ENCODE results near the gene TWIST2.

Gene TWIST2

GRCh38 chr2:238835726-238836301 lies 12.1 kb upstream of the TWIST2 start:
- H3K4me3 ChIP-seq (ENCODE audit: low read depth, low read length) = no peak overlapping the region

GRCh38 chr2:238838786-238839327 lies 9.0 kb upstream of the TWIST2 start:
- H3K4me3 ChIP-seq (ENCODE audit: low read depth, low read length) = no peak overlapping the region

- H3K4me3 ChIP-seq (ENCODE audit: low read depth, low read length) = no peak overlapping the region
These were observed 8.5 kb upstream of the TWIST2 start for GRCh38 chr2:238839428-238839827.

- H3K4me3 ChIP-seq (ENCODE audit: low read depth, low read length) = no peak overlapping the region
These were observed 6.2 kb upstream of the TWIST2 start for GRCh38 chr2:238841542-238842164.

- H3K4me3 ChIP-seq (ENCODE audit: low read depth, low read length) = no peak overlapping the region
These were observed 4.4 kb upstream of the TWIST2 start for GRCh38 chr2:238843476-238843875.

GRCh38 chr2:238845583-238846377 lies 2.1 kb upstream of the TWIST2 start:
- no peak overlapping the region for H3K4me3 ChIP-seq (ENCODE audit: low read depth, low read length)

GRCh38 chr2:238846378-238846627 lies 1.6 kb upstream of the TWIST2 start:
- H3K4me3 ChIP-seq (ENCODE audit: low read depth, low read length) = no peak overlapping the region

GRCh38 chr2:238846628-238847418 lies 1.1 kb upstream of the TWIST2 start:
- peak overlapping the region; percentile 17 for H3K4me3 ChIP-seq (ENCODE audit: low read depth, low read length)

- peak overlapping the region; percentile 17 for H3K4me3 ChIP-seq (ENCODE audit: low read depth, low read length)
These were observed 475 bp upstream of the TWIST2 start for GRCh38 chr2:238847419-238847801.

- H3K4me3 ChIP-seq (ENCODE audit: low read depth, low read length) = peak overlapping the region; percentile 47
These were observed 748 bp downstream of the TWIST2 start for GRCh38 chr2:238848691-238848975.

- H3K4me3 ChIP-seq (ENCODE audit: low read depth, low read length) = peak overlapping the region; percentile 20
These were observed 1.3 kb downstream of the TWIST2 start for GRCh38 chr2:238848976-238849853.

GRCh38 chr2:238850091-238850490 lies 2.2 kb downstream of the TWIST2 start:
- no peak overlapping the region for H3K4me3 ChIP-seq (ENCODE audit: low read depth, low read length)

- no peak overlapping the region for H3K4me3 ChIP-seq (ENCODE audit: low read depth, low read length)
These were observed 3.1 kb downstream of the TWIST2 start for GRCh38 chr2:238851026-238851425.

- no peak overlapping the region for H3K4me3 ChIP-seq (ENCODE audit: low read depth, low read length)
These were observed 3.9 kb downstream of the TWIST2 start for GRCh38 chr2:238851761-238852160.

- no peak overlapping the region for H3K4me3 ChIP-seq (ENCODE audit: low read depth, low read length)
These were observed 4.5 kb downstream of the TWIST2 start for GRCh38 chr2:238852206-238852869.

- H3K4me3 ChIP-seq (ENCODE audit: low read depth, low read length) = no peak overlapping the region
These were observed 5.3 kb downstream of the TWIST2 start for GRCh38 chr2:238853218-238853617.

- no peak overlapping the region for H3K4me3 ChIP-seq (ENCODE audit: low read depth, low read length)
These were observed 5.8 kb downstream of the TWIST2 start for GRCh38 chr2:238853721-238854120.

- H3K4me3 ChIP-seq (ENCODE audit: low read depth, low read length) = no peak overlapping the region
These were observed 6.4 kb downstream of the TWIST2 start for GRCh38 chr2:238854246-238854645.

GRCh38 chr2:238854699-238855229 lies 6.9 kb downstream of the TWIST2 start:
- H3K4me3 ChIP-seq (ENCODE audit: low read depth, low read length) = no peak overlapping the region

GRCh38 chr2:238855299-238855698 lies 7.4 kb downstream of the TWIST2 start:
- no peak overlapping the region for H3K4me3 ChIP-seq (ENCODE audit: low read depth, low read length)

Measured in iPS-11a (cell line).